Dedifferentiated amniotic fluid mesenchymal stem cell (primary cell): ENCODE measurements around the gene GATAD2A.

Experiments used
- DNase-seq: peaks from one replicate; pipeline ENCODE4 v3.0.0-alpha.2; 2016; ENCODE audit errors: extremely low spot score

Gene GATAD2A

GRCh38 chr19:19490214-19490968 is 84.9 kb downstream of the GATAD2A start:
- peak; percentile 78 for DNase-seq

GRCh38 chr19:19491321-19492025 is 86.0 kb downstream of the GATAD2A start:
- DNase-seq, result no peak

GRCh38 chr19:19492026-19492610 is 86.6 kb downstream of the GATAD2A start:
- no peak for DNase-seq

GRCh38 chr19:19493841-19494546 is 88.5 kb downstream of the GATAD2A start:
- DNase-seq, result no peak

GRCh38 chr19:19495614-19496603 is 90.4 kb downstream of the GATAD2A start:
- DNase-seq, result no peak

GRCh38 chr19:19498255-19498991 is 92.9 kb downstream of the GATAD2A start:
- DNase-seq, result no peak

GRCh38 chr19:19499272-19499995 is 94.0 kb downstream of the GATAD2A start:
- no peak for DNase-seq

GRCh38 chr19:19500975-19501644 is 95.6 kb downstream of the GATAD2A start:
- DNase-seq, result no peak

GRCh38 chr19:19501798-19502197 is 96.3 kb downstream of the GATAD2A start:
- no peak for DNase-seq

- no peak for DNase-seq
These were observed 96.8 kb downstream of the GATAD2A start for GRCh38 chr19:19502281-19502680.

GRCh38 chr19:19502808-19503602 is 97.5 kb downstream of the GATAD2A start:
- DNase-seq, result no peak

- no peak for DNase-seq
These were observed 99.5 kb downstream of the GATAD2A start for GRCh38 chr19:19504754-19505668.

GRCh38 chr19:19505669-19506326 is 100.3 kb downstream of the GATAD2A start:
- DNase-seq, result no peak

GRCh38 chr19:19506592-19506991 is 101.1 kb downstream of the GATAD2A start:
- no peak for DNase-seq

GRCh38 chr19:19507354-19507753 is 101.9 kb downstream of the GATAD2A start:
- DNase-seq, result no peak

GRCh38 chr19:19508217-19508616 is 102.7 kb downstream of the GATAD2A start:
- no peak for DNase-seq

GRCh38 chr19:19510432-19510831 is 105.0 kb downstream of the GATAD2A start:
- DNase-seq, result no peak
